ENCODE results near the gene MTUS2. TPM values are rescaled to one million over a fixed set of nuclear protein-coding genes. Genes with fewer than 3 reads are reported as not detected.

Gene MTUS2
- total RNA-seq, 4 donors from 2014 or later = 0.44 to 1.1 (median 0.48) TPM; not detected in 1

- DNase-seq (ENCODE audit: low spot score) (no peak), ATAC-seq (ENCODE audit: low FRiP score) (no peak)
- no peak for TF ChIP-seq CTCF (IDR thresholded peaks at IDR 0.05)
Measured at GRCh38 chr13:29532821-29533220, 712.7 kb downstream of the MTUS2 start.

- TF ChIP-seq CTCF (IDR thresholded peaks at IDR 0.05) = no peak
- DNase-seq (ENCODE audit: low spot score) = no peak
- ATAC-seq (ENCODE audit: low FRiP score) = no peak
Measured at GRCh38 chr13:29534083-29534482, 713.9 kb downstream of the MTUS2 start.

DNA sequence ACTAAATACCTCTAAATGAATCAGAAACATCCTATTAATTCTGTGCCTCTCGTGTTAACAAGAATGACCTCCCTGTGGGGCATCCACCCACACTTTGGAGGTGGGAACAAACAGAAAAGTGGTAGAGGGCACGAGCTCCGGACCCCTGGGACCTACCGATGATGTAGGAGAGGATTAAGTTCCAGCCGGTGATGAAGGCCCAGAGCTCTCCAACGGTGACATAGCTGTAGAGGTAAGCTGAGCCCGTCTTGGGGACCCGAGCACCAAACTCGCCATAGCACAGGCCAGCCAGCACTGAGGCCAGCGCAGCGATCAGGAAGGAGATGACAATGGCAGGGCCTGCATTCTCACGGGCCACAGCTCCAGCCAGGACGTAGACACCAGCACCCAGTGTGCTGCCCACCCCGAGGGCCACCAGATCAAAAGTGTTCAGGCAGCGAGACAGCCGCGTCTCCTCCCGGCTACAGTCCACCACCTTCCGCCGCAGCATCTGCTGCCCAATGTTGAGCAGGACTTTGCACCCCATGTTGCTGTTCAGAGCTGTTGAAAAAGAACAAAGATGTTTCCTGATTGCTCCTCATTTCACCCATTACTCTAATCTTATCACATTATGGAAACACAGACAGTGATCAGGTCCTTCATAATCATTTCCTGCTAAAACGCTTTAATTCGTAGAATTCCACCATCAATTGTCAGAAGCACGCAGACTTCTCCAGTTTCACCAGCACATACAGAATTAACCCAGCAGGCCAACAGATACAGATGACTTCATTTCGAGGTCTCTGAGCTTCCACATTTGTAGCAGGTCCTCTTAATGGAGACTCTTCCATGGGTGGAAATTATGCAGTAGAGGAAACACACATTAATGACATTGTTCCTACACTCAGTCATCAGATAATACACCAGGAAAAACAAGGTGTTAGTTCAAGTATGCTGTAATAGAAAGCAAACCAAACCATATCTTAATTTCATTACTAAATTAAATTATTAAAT lies 715.8 kb downstream of the MTUS2 start:
- ATAC-seq (ENCODE audit: low FRiP score) (no peak), DNase-seq (ENCODE audit: low spot score) (no peak)
- no peak for TF ChIP-seq CTCF (IDR thresholded peaks at IDR 0.05)

DNA sequence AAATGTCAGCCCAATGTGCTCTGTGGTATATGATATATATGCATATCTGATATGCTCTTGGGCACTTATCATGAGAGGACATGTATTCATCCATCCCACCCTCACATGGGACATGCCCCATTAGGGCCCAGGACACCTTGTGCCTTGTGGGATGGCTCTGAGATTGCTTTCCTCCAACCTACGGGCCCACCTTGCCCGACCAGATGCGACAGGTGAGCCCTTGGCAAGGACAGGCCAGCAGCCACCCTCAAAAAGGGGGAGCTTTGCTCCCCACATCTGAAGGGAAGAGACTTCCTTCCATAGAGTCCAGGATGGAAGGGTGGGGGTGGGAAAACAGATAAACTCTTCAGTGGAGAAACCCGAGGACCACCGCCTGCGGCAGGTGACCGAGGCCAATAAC lies 716.7 kb downstream of the MTUS2 start:
- ATAC-seq (ENCODE audit: low FRiP score) (no peak), DNase-seq (ENCODE audit: low spot score) (no peak)
- no peak for TF ChIP-seq CTCF (IDR thresholded peaks at IDR 0.05)

GRCh38 chr13:29537736-29538651 lies 717.9 kb downstream of the MTUS2 start:
- ATAC-seq (ENCODE audit: low FRiP score) (no peak), DNase-seq (ENCODE audit: low spot score) (no peak)
- TF ChIP-seq CTCF (IDR thresholded peaks at IDR 0.05) = no peak

DNA sequence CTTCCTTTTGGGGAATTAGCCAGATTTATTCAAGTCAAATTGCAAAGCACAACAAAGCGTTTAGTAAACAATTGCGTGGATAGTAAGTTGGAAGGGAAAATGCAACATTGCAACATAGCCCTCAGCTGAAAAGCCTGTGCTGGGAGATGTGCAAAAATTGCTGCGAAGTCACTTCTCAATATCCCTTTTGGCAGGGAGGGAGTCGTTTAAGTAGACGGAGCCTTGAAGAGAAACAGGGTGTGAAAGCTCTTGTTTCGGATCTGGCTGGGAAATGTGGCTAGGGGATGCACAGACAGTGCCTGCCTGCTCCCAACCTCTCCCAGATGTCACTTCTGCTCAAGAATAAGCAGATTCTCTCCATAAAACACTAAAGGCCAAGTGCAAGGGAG lies 718.5 kb downstream of the MTUS2 start:
- DNase-seq (ENCODE audit: low spot score) (no peak), ATAC-seq (ENCODE audit: low FRiP score) (no peak)
- TF ChIP-seq CTCF (IDR thresholded peaks at IDR 0.05) = no peak
